ENCODE data around the gene AXDND1. TPM values are rescaled to one million over a fixed set of nuclear protein-coding genes. Genes with fewer than 3 reads are reported as not detected.

The AXDND1 gene
- total RNA-seq, 1 experiment from 2014 or later, result 0.48 TPM

DNA sequence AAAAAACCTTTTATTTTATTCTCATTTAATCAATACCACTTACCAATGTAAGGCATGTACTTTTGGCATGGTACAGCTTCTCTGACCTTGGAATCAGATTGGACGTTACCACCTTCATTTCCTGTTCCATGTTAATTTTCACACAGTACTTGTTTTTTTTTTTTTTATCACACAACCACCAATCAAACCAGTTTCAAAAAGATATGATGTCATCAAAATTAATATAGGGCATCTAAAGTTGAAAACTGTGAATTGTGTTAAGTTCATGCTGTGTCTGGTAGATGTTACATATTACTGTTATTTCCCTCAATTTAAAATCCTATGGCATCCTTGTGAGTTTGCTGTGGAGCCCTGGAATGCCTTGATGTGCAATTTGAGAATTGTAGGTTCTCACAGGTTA lies 124.8 kb downstream of the AXDND1 start:
- no peak overlapping the region for H4K5ac ChIP-seq (ENCODE audit: insufficient read length, low read depth, low read length)
- H3K27me3 ChIP-seq (ENCODE audit: insufficient read depth, low read length), result no peaks in the 10 kb centered on the region
- H3K4me2 ChIP-seq (ENCODE audit: insufficient read depth, insufficient read length, low read length), result no peak overlapping the region
- H3K23ac ChIP-seq (ENCODE audit: insufficient read length, low read depth, low read length), result no peak overlapping the region
- H4K91ac ChIP-seq (ENCODE audit: insufficient read length, low read depth, low read length), result no peak overlapping the region
- no peak overlapping the region for H2BK12ac ChIP-seq (ENCODE audit: insufficient read length, low read depth, low read length)
- no peak overlapping the region for H3K18ac ChIP-seq (ENCODE audit: insufficient read length, low read depth, low read length)
- no peak overlapping the region for H2BK20ac ChIP-seq (ENCODE audit: low read depth, low read length, poor library complexity, severe bottlenecking)
- H3K56ac ChIP-seq (ENCODE audit: insufficient read length, low read depth, low read length), result no peak overlapping the region
- no peak overlapping the region for H2BK120ac ChIP-seq (ENCODE audit: low read depth, low read length, poor library complexity, severe bottlenecking)
- H3K9me3 ChIP-seq (ENCODE audit: control insufficient read depth, low read depth, low read length), result no peaks in the 10 kb centered on the region
- no peak overlapping the region for H3K4ac ChIP-seq (ENCODE audit: low read depth, low read length)
- no peak overlapping the region for H2AK5ac ChIP-seq (ENCODE audit: insufficient read length, low read length)
- no peaks in the 10 kb centered on the region; the same call in 1 of the 2 replicates for H3K27me3 Mint-ChIP-seq (ENCODE audit: low read depth)
- H3K9me3 Mint-ChIP-seq, result peaks cover 7 to 15% of the 10 kb centered on the region in 2 experiments; a peak in 4 of 5 replicates
- H4K20me1 ChIP-seq (ENCODE audit: control insufficient read depth, insufficient read depth, insufficient read length), result no peaks in the 10 kb centered on the region
- no peaks in the 10 kb centered on the region for H3K79me2 ChIP-seq (ENCODE audit: insufficient read depth, low read length)
- DNase-seq, result no peak
- no peaks in the 10 kb centered on the region for H3K79me1 ChIP-seq (ENCODE audit: insufficient read depth, low read depth, low read length, poor library complexity, severe bottlenecking)
- H2BK5ac ChIP-seq (ENCODE audit: insufficient read length, low read length), result no peak overlapping the region
- no peak overlapping the region for H3K4me3 Mint-ChIP-seq
- H3K27ac Mint-ChIP-seq, result no peak overlapping the region
- H3K4me1 Mint-ChIP-seq, result no peaks in the 10 kb centered on the region
- TF ChIP-seq CTCF (conservative IDR thresholded peaks at IDR 0.05), result no peak
- H3T11ph ChIP-seq (ENCODE audit: low read length), result no peak overlapping the region
- no peak overlapping the region for H3K9ac ChIP-seq (ENCODE audit: extremely low read depth, insufficient read length, low read length)
- no peak overlapping the region for H4K8ac ChIP-seq (replicated peaks; ENCODE audit: insufficient read length, low read depth, low read length)
- H3K14ac ChIP-seq (ENCODE audit: insufficient read depth, low read length), result no peak overlapping the region
- no peaks in the 10 kb centered on the region for H3K23me2 ChIP-seq (ENCODE audit: insufficient read length, low read depth, low read length, poor library complexity, severe bottlenecking)
- WGBS (ENCODE audit: extremely low coverage, insufficient read length, low lambda C conversion rate), result no CpG with 5 or more reads among the region's 1 CpG
- no peak overlapping the region for H3K27ac ChIP-seq (ENCODE audit: insufficient read length, low read depth, low read length)
- H2AFZ ChIP-seq (ENCODE audit: low read length), result no peak overlapping the region
- no peaks in the 10 kb centered on the region for H3K4me1 ChIP-seq (ENCODE audit: insufficient read depth, low read length)
- H2BK15ac ChIP-seq (ENCODE audit: low read depth, low read length), result no peak overlapping the region
- H3K36me3 Mint-ChIP-seq (ENCODE audit: insufficient read depth in 1 of 3, low read depth in 3 of 3), result peaks cover 0 to 16% (median 5%) of the 10 kb centered on the region in 3 experiments; a peak in 5 of 7 replicates
